Motor neuron (in vitro differentiated cells): ENCODE measurements around the gene PRKCH. TPM values are rescaled to one million over a fixed set of nuclear protein-coding genes. Genes with fewer than 3 reads are reported as not detected.

ENCODE experiments used
- ATAC-seq, 8 experiments: fragments of 200-7000 bp; cut with Tn5 transposase; replicated peaks in 6 of 8; 2 replicates each; pipeline ENCODE4 v1.8.0; 2021; ENCODE audit warnings: mild to moderate bottlenecking in 8 of 8, moderate library complexity in 8 of 8
- H3K27ac ChIP-seq, 2 donors: fragments of 250-450 bp; sonication (Bioruptor Pico); 2 replicates each; pipeline ENCODE4 v1.9.0; 2021; ENCODE audit warnings: antibody characterized with exemption in 2 of 2, mild to moderate bottlenecking in 2 of 2, moderate library complexity in 1 of 2
- H3K4me1 ChIP-seq, 2 donors: fragments of 250-450 bp; sonication (Bioruptor Pico); replicated peaks in 1 of 2; 2 replicates each; pipeline ENCODE4 v1.6.1; 2021; ENCODE audit warnings: antibody characterized with exemption in 2 of 2, mild to moderate bottlenecking in 2 of 2, moderate library complexity in 1 of 2
- H3K4me3 ChIP-seq, 5 donors: fragments of 250-450 bp; sonication (Bioruptor Pico); 2 replicates each; pipeline ENCODE4 v1.9.0; 2021; ENCODE audit warnings: antibody characterized with exemption in 5 of 5, mild to moderate bottlenecking in 5 of 5, moderate library complexity in 4 of 5
- WGBS, 10 experiments: fragments of 450-650 bp; shearing (Covaris generic); methylation state at CpG; one replicate each; pipeline ENCODE4 v1.0.0; 2022; 5-methylcytosine and 5-hydroxymethylcytosine counted together
- in situ Hi-C, 9 experiments: fragments of 400-800 bp; cut with MboI; loops; one replicate each; pipeline ENCODE4 v1.15.0; 2021; ENCODE audit warnings: low sequenced_read_pairs in 9 of 9, low pct_unique_long_range_greater_than_20kb in 2 of 9; ENCODE audit not compliant: unreplicated experiment in 9 of 9
- total RNA-seq, 8 experiments: library from RNA; unstranded; fragments of 300-600 nt; gene quantifications; 2 replicates each; pipeline versions ENCODE4 v1.2.3 to v1.2.4, GENCODE V29; 2022

Gene PRKCH
- total RNA-seq, 8 experiments from 2014 or later: 0.33 to 12.9 (median 1.6) TPM

GRCh38 chr14:61492474-61492873 lies 171.1 kb downstream of the PRKCH start:
- in situ Hi-C loops: no loop called here
- ATAC-seq: no peak
- Histone ChIP-seq H3K4me3 (no peak overlapping the region), H3K27ac (no peak overlapping the region), H3K4me1 (peaks cover 10% of the 10 kb centered on the region in 2 donors)
- 80 to 100% (median 96%) methylated on average over 1 to 3 of the region's 3 CpGs; no CpG with 5 or more reads in 2 of the 10 experiments for WGBS, 10 experiments

- 53 to 100% (median 80%) methylated on average over 1 to 2 of the region's 3 CpGs; no CpG with 5 or more reads in 5 of the 10 experiments for WGBS, 10 experiments
- Histone ChIP-seq H3K4me1 (peaks cover 10% of the 10 kb centered on the region in 2 donors), H3K27ac (no peak overlapping the region), H3K4me3 (no peak overlapping the region)
- in situ Hi-C loops: no loop called here
- ATAC-seq: peak in 3 of 8 experiments; percentile 56 to 65 (median 64)
Measured at GRCh38 chr14:61493239-61493638, 171.9 kb downstream of the PRKCH start.

- in situ Hi-C loops: no loop called here
- peaks cover 5 to 11% of the 10 kb centered on the region in 2 donors for H3K4me1 ChIP-seq
- no peak for ATAC-seq
- no peak overlapping the region for H3K4me3 ChIP-seq
- H3K27ac ChIP-seq: no peak overlapping the region
- WGBS, 10 experiments: 0 to 100% (median 70%) methylated on average over 1 of the region's 1 CpG; no CpG with 5 or more reads in 3 of the 10 experiments
Measured at GRCh38 chr14:61494018-61494417, 172.6 kb downstream of the PRKCH start.

GRCh38 chr14:61495809-61496208 lies 174.4 kb downstream of the PRKCH start:
- in situ Hi-C loops: no loop called here
- no peak for ATAC-seq
- H3K4me3 ChIP-seq: no peak overlapping the region
- no peak overlapping the region for H3K27ac ChIP-seq
- H3K4me1 ChIP-seq: peaks cover 0 to 5% of the 10 kb centered on the region in 2 donors
- WGBS, 10 experiments: 88 to 100% (median 98%) methylated on average over 1 to 5 of the region's 5 CpGs; no CpG with 5 or more reads in 3 of the 10 experiments

GRCh38 chr14:61498303-61498702 lies 176.9 kb downstream of the PRKCH start:
- WGBS, 10 experiments: 33 to 100% (median 80%) methylated on average over 1 to 3 of the region's 3 CpGs; no CpG with 5 or more reads in 4 of the 10 experiments
- Histone ChIP-seq H3K4me1 (peaks cover 0 to 14% of the 10 kb centered on the region in 2 donors), H3K27ac (no peak overlapping the region), H3K4me3 (no peak overlapping the region)
- no peak for ATAC-seq
- in situ Hi-C loops: no loop called here

- no peak for ATAC-seq
- 0 to 98% (median 43%) methylated on average over 1 to 6 of the region's 6 CpGs; no CpG with 5 or more reads in 3 of the 10 experiments for WGBS, 10 experiments
Measured at GRCh38 chr14:61498811-61499210, 177.4 kb downstream of the PRKCH start.

GRCh38 chr14:61499991-61500390 lies 178.6 kb downstream of the PRKCH start:
- WGBS, 10 experiments: 27 to 100% (median 91%) methylated on average over 2 to 7 of the region's 7 CpGs; no CpG with 5 or more reads in 1 of the 10 experiments
- H3K27ac ChIP-seq: no peak overlapping the region
- no peak overlapping the region for H3K4me3 ChIP-seq
- in situ Hi-C loops: no loop called here
- no peak for ATAC-seq
- H3K4me1 ChIP-seq: peaks cover 0 to 17% of the 10 kb centered on the region in 2 donors

More at GRCh38 chr14:61498811-61499210, 177.4 kb downstream of the PRKCH start:
- Histone ChIP-seq H3K4me1 (peaks cover 0 to 17% of the 10 kb centered on the region in 2 donors), H3K27ac (no peak overlapping the region), H3K4me3 (no peak overlapping the region)
- in situ Hi-C loops: no loop called here

- in situ Hi-C loops: no loop called here
- no peak overlapping the region for H3K4me3 ChIP-seq
- WGBS, 10 experiments: 50 to 100% (median 80%) methylated on average over 1 to 5 of the region's 6 CpGs; no CpG with 5 or more reads in 2 of the 10 experiments
- ATAC-seq: peak in 1 of 8 experiments; percentile 35
- H3K27ac ChIP-seq: no peak overlapping the region
- peaks cover 8 to 23% of the 10 kb centered on the region in 2 donors for H3K4me1 ChIP-seq
Measured at GRCh38 chr14:61501714-61502458, 180.5 kb downstream of the PRKCH start.

- no peak for ATAC-seq
- Histone ChIP-seq H3K27ac (no peak overlapping the region), H3K4me3 (no peak overlapping the region), H3K4me1 (peaks cover 8 to 23% of the 10 kb centered on the region in 2 donors)
- WGBS, 10 experiments: 30 to 100% (median 60%) methylated on average over 1 to 7 of the region's 7 CpGs
- in situ Hi-C loops: no loop called here
Measured at GRCh38 chr14:61502459-61503093, 181.2 kb downstream of the PRKCH start.

GRCh38 chr14:61503167-61503801 lies 181.9 kb downstream of the PRKCH start:
- in situ Hi-C loops: no loop called here
- no peak overlapping the region for H3K27ac ChIP-seq
- ATAC-seq: no peak
- peaks cover 8 to 23% of the 10 kb centered on the region in 2 donors for H3K4me1 ChIP-seq
- no peak overlapping the region for H3K4me3 ChIP-seq
- 59 to 100% (median 86%) methylated on average over 1 to 7 of the region's 7 CpGs; no CpG with 5 or more reads in 1 of the 10 experiments for WGBS, 10 experiments

- 63 to 100% (median 94%) methylated on average over 1 to 2 of the region's 2 CpGs; no CpG with 5 or more reads in 2 of the 10 experiments for WGBS, 10 experiments
- in situ Hi-C loops: no loop called here
Measured at GRCh38 chr14:61504901-61505300, 183.5 kb downstream of the PRKCH start.

GRCh38 chr14:61505815-61506809 lies 184.7 kb downstream of the PRKCH start:
- ATAC-seq: peak in 3 of 8 experiments; percentile 33 to 51 (median 36)
- in situ Hi-C loops: no loop called here

More at GRCh38 chr14:61504901-61505300, 183.5 kb downstream of the PRKCH start:
- peaks cover 8 to 18% of the 10 kb centered on the region in 2 donors for H3K4me1 ChIP-seq
- H3K4me3 ChIP-seq: no peak overlapping the region
- ATAC-seq: no peak
- no peak overlapping the region for H3K27ac ChIP-seq

More at GRCh38 chr14:61505815-61506809, 184.7 kb downstream of the PRKCH start:
- Histone ChIP-seq H3K4me3 (no peak overlapping the region), H3K4me1 (peaks cover 8 to 18% of the 10 kb centered on the region in 2 donors), H3K27ac (no peak overlapping the region)
- WGBS, 10 experiments: 51 to 92% (median 72%) methylated on average over 2 to 7 of the region's 9 CpGs; no CpG with 5 or more reads in 2 of the 10 experiments
